ENCODE results near the gene RARB.

Gene RARB

GRCh38 chr3:25433106-25433505 is 5.0 kb downstream of the RARB start:
- H3K4me3 ChIP-seq (ENCODE audit: low read depth, low read length), result no peak overlapping the region
- TF ChIP-seq, protein P1, sequence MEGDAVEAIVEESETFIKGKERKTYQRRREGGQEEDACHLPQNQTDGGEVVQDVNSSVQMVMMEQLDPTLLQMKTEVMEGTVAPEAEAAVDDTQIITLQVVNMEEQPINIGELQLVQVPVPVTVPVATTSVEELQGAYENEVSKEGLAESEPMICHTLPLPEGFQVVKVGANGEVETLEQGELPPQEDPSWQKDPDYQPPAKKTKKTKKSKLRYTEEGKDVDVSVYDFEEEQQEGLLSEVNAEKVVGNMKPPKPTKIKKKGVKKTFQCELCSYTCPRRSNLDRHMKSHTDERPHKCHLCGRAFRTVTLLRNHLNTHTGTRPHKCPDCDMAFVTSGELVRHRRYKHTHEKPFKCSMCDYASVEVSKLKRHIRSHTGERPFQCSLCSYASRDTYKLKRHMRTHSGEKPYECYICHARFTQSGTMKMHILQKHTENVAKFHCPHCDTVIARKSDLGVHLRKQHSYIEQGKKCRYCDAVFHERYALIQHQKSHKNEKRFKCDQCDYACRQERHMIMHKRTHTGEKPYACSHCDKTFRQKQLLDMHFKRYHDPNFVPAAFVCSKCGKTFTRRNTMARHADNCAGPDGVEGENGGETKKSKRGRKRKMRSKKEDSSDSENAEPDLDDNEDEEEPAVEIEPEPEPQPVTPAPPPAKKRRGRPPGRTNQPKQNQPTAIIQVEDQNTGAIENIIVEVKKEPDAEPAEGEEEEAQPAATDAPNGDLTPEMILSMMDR (IDR thresholded peaks at IDR 0.05; ENCODE audit: low read depth, low read length, missing control alignments), result no peak
- DNase-seq (ENCODE audit: low read depth), result no peak

DNA sequence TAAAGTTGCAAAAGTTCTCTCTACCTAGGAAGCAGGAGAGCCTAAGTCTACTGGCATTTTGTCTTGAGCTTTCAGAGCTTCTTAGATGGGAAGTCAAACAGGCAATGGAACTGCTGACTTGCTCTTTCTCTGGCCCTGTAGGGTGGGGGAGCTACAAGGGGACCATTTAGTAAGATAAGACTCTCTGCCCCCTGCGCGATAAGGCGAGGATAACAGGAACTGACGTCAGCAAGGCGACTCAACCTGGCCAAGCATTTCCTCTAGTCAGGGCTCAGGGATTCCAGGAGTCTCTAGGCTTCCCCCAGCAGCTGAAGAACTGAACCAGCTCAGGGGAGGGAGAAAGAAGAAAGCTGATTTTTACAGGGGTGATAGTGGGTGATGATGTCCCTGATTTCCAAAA is 5.8 kb downstream of the RARB start:
- no peak overlapping the region for H3K4me3 ChIP-seq (ENCODE audit: low read depth, low read length)
- no peak for DNase-seq (ENCODE audit: low read depth)
- TF ChIP-seq, protein P1 (IDR thresholded peaks at IDR 0.05; ENCODE audit: low read depth, low read length, missing control alignments), result no peak

DNA sequence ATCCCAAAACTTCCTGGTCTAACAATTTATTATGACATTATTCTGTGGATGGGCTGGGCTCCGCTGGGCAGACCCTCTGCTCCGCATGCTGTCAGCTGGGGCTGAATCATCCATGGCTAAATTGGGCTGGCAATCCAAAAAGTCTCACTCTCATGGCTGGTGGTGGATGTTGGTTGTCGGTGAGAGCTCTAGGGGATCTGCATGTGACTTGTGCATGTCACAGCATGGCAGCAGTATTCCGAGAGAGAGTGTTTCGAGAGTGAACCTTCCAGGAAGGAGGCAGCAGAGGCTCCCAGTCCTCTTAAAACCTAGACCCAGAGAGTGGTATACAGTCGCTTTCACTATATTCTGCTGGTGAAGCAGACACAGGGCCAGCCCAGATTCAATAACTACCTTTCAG is 9.9 kb downstream of the RARB start:
- H3K4me3 ChIP-seq (ENCODE audit: low read depth, low read length), result no peak overlapping the region
- DNase-seq (ENCODE audit: low read depth), result no peak
- TF ChIP-seq, protein P1 (IDR thresholded peaks at IDR 0.05; ENCODE audit: low read depth, low read length, missing control alignments), result no peak

DNA sequence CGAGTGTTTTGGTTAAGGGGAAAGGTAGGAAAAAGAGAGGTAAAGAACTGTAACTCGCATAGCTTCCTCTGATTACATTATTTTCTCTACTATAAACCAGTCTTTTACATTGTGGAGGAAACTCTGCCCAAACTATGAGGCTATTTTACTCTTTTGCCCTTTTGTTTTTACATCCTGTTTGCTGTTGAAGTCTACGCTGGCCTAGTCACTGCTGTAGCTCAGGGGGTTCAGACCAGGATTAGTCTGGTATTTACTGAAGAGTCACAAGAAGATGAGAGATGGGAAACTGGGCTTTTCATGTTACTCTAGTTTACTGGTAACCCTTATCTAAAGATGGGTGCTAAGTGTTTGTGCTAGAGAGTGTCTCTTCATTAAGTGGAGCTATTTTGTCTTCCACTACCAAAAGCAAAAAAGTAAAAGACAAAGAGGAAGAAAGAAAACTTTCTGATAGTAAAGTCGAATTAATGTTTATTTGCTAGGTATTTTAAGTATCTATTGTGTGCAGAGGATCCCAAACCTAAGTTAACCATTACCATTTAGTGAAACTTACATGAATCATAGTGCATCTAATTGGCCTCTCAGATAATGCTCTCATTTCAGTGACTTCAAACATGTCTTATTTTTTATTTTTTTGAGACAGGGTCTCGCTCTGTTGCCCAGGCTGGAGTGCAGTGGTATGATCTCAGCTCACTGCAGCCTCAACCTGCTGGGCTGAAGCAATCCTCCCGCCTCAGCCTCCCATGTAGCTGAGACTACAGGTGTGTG is 10.9 kb downstream of the RARB start:
- no peak for DNase-seq (ENCODE audit: low read depth)
- TF ChIP-seq, protein P1 (IDR thresholded peaks at IDR 0.05; ENCODE audit: low read depth, low read length, missing control alignments), result no peak
- H3K4me3 ChIP-seq (ENCODE audit: low read depth, low read length), result no peak overlapping the region

GRCh38 chr3:25441234-25441856 is 13.3 kb downstream of the RARB start:
- TF ChIP-seq, protein P1 (IDR thresholded peaks at IDR 0.05; ENCODE audit: low read depth, low read length, missing control alignments), result peak; percentile 92
- H3K4me3 ChIP-seq (ENCODE audit: low read depth, low read length), result no peak overlapping the region
- no peak for DNase-seq (ENCODE audit: low read depth)

DNA sequence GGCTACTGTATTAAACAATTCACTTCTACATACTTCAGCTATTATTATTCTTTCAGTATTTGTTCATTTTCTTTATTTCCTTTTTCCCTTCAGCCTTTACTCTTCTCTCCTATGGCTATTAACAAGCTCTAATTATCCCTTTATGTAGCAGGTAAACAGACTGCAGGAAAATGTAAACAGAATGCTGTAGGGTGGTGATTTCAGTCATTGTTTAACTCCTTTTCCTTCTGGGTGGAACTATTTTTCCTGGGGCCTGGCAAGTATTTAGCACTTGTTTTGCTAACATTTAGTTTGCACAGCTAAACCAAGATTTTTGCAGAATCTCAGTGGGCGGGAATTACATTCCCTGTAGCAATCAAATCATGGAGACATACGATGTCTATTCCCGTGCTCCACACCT is 14.4 kb downstream of the RARB start:
- TF ChIP-seq, protein P1 (IDR thresholded peaks at IDR 0.05; ENCODE audit: low read depth, low read length, missing control alignments), result no peak
- no peak for DNase-seq (ENCODE audit: low read depth)
- H3K4me3 ChIP-seq (ENCODE audit: low read depth, low read length), result no peak overlapping the region

Measured in GM12864 (cell line).